KMS-11 (cell line): ENCODE data around the gene KRT75.

Experiments used
- H2AFZ ChIP-seq: fragments of 200-600 bp; sonication (generic); 2 replicates; pipeline ENCODE4 v1.6.1; 2016; ENCODE audit warnings: antibody characterized with exemption, mixed run types, low read depth
- H3K27ac ChIP-seq: fragments of 200-600 bp; sonication (generic); 2 replicates; pipeline ENCODE4 v1.6.1; 2016; ENCODE audit warnings: mild to moderate bottlenecking, mixed run types
- H3K27me3 ChIP-seq: fragments of 200-600 bp; sonication (generic); 2 replicates; pipeline ENCODE4 v1.6.1; 2017; ENCODE audit warnings: mild to moderate bottlenecking, low read depth, mixed run types, moderate library complexity; ENCODE audit not compliant: insufficient read depth
- H3K36me3 ChIP-seq: fragments of 200-600 bp; sonication (generic); 2 replicates; pipeline ENCODE4 v1.6.1; 2017; ENCODE audit warnings: mild to moderate bottlenecking, mixed run types; ENCODE audit not compliant: insufficient read depth
- H3K4me1 ChIP-seq: fragments of 200-600 bp; sonication (generic); 2 replicates; pipeline ENCODE4 v1.6.1; 2016; ENCODE audit warnings: mild to moderate bottlenecking, low read depth, mixed run types; ENCODE audit not compliant: poor library complexity, severe bottlenecking
- H3K4me2 ChIP-seq: fragments of 200-600 bp; sonication (generic); 2 replicates; pipeline ENCODE4 v1.7.0; 2016; ENCODE audit warnings: mild to moderate bottlenecking, mixed run types
- H3K4me3 ChIP-seq: fragments of 200-600 bp; sonication (generic); IDR thresholded peaks from 2 replicates; pipeline ENCODE4 v1.6.1; 2017; ENCODE audit warnings: low read depth, low read length, mixed read lengths; ENCODE audit not compliant: insufficient read depth
- H3K79me2 ChIP-seq: fragments of 200-600 bp; sonication (generic); 2 replicates; pipeline ENCODE4 v1.6.1; 2016; ENCODE audit warnings: low read depth, mixed run types; ENCODE audit not compliant: insufficient read depth
- H3K9ac ChIP-seq: fragments of 200-600 bp; sonication (generic); 2 replicates; pipeline ENCODE4 v1.6.1; 2016; ENCODE audit warnings: mild to moderate bottlenecking, mixed run types
- H4K20me1 ChIP-seq: fragments of 200-600 bp; sonication (generic); 2 replicates; pipeline ENCODE4 v1.6.1; 2016; ENCODE audit warnings: mild to moderate bottlenecking, mixed run types; ENCODE audit not compliant: insufficient read depth
- CTCF ChIP-seq: fragments of 200-600 bp; sonication (generic); conservative IDR thresholded peaks from 2 replicates; pipeline ENCODE4 v1.6.1; 2017; ENCODE audit warnings: low read depth, mild to moderate bottlenecking, antibody characterized with exemption, low read length, moderate library complexity, mixed read lengths

The KRT75 gene

GRCh38 chr12:52381206-52381605 is 53.0 kb downstream of the KRT75 start:
- no peak for TF ChIP-seq CTCF
- no peaks in the 10 kb centered on the region for H3K79me2 ChIP-seq
- H3K27ac ChIP-seq, result no peak overlapping the region
- H4K20me1 ChIP-seq, result no peaks in the 10 kb centered on the region
- H3K4me2 ChIP-seq, result no peak overlapping the region
- peaks cover 34% of the 10 kb centered on the region; the same call in 1 of the 2 replicates for H3K27me3 ChIP-seq
- no peaks in the 10 kb centered on the region for H3K4me1 ChIP-seq
- no peak overlapping the region for H3K9ac ChIP-seq
- H2AFZ ChIP-seq, result no peak overlapping the region
- no peaks in the 10 kb centered on the region for H3K36me3 ChIP-seq
- H3K4me3 ChIP-seq, result no peak overlapping the region

- no peak overlapping the region for H3K4me2 ChIP-seq
- H3K4me3 ChIP-seq, result no peak overlapping the region
- no peaks in the 10 kb centered on the region for H4K20me1 ChIP-seq
- no peak overlapping the region for H3K27ac ChIP-seq
- no peak overlapping the region for H2AFZ ChIP-seq
- no peak overlapping the region for H3K9ac ChIP-seq
- peaks cover 40% of the 10 kb centered on the region; the same call in 1 of the 2 replicates for H3K27me3 ChIP-seq
- H3K36me3 ChIP-seq, result no peaks in the 10 kb centered on the region
- H3K79me2 ChIP-seq, result no peaks in the 10 kb centered on the region
- TF ChIP-seq CTCF, result peak; percentile 37; the same call in 1 of the 2 replicates
- H3K4me1 ChIP-seq, result no peaks in the 10 kb centered on the region
Observed at GRCh38 chr12:52380271-52380694, 53.9 kb downstream of the KRT75 start.

- no peaks in the 10 kb centered on the region for H4K20me1 ChIP-seq
- no peak overlapping the region for H3K9ac ChIP-seq
- H3K27ac ChIP-seq, result no peak overlapping the region
- no peak for TF ChIP-seq CTCF
- H3K36me3 ChIP-seq, result no peaks in the 10 kb centered on the region
- H3K4me1 ChIP-seq, result no peaks in the 10 kb centered on the region
- H3K27me3 ChIP-seq, result peaks cover 41% of the 10 kb centered on the region; the same call in 1 of the 2 replicates
- H3K4me2 ChIP-seq, result no peak overlapping the region
- H3K4me3 ChIP-seq, result no peak overlapping the region
- no peak overlapping the region for H2AFZ ChIP-seq
- no peaks in the 10 kb centered on the region for H3K79me2 ChIP-seq
Observed at GRCh38 chr12:52379536-52379935, 54.6 kb downstream of the KRT75 start.

- Histone ChIP-seq H4K20me1 (no peaks in the 10 kb centered on the region), H3K9ac (no peak overlapping the region), H3K27me3 (peaks cover 37% of the 10 kb centered on the region; the same call in 1 of the 2 replicates), H2AFZ (no peak overlapping the region), H3K79me2 (no peaks in the 10 kb centered on the region), H3K4me1 (no peaks in the 10 kb centered on the region), H3K27ac (no peak overlapping the region), H3K4me3 (no peak overlapping the region), H3K36me3 (no peaks in the 10 kb centered on the region), H3K4me2 (no peak overlapping the region)
- TF ChIP-seq CTCF, result no peak
Observed at GRCh38 chr12:52378091-52378490, 56.1 kb downstream of the KRT75 start.
